ENCODE results near the gene PLAGL1. TPM values are rescaled to one million over a fixed set of nuclear protein-coding genes. Genes with fewer than 3 reads are reported as not detected.

Gene PLAGL1
- total and polyA plus RNA-seq, 4 donors = 1.3 to 6.3 (median 2.0) TPM

DNA sequence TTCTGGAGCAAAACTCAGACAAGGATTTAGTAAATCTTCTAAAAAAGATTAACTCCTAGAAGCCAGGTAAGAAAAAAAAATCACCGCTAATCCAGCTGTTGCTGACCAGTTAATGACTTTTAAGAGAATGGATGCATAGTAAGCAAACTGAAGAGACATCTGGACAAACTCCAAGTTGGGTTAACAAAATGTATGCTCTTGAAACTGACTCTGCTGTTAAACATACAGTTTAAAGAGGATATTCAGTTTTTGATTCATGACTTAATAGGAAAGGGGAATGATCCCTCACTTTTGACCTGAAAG is 70.4 kb downstream of the PLAGL1 start:
- Histone ChIP-seq H3K27me3 (ENCODE audit: control insufficient read depth in 4 of 4, insufficient read depth in 4 of 4, low read length in 3 of 4) (no peaks in the 10 kb centered on the region), H3K9ac (ENCODE audit: low read depth in 1 of 2, low read length in 2 of 2) (no peak overlapping the region), H3K4me1 (ENCODE audit: control insufficient read depth in 4 of 4, insufficient read depth in 4 of 4, low read length in 3 of 4) (no peaks in the 10 kb centered on the region), H3K9me3 (ENCODE audit: control insufficient read depth in 4 of 4, low read length in 3 of 4) (no peaks in the 10 kb centered on the region), H3K36me3 (ENCODE audit: control insufficient read depth in 4 of 4, insufficient read depth in 3 of 4, low read depth in 1 of 4, low read length in 3 of 4) (no peaks in the 10 kb centered on the region), H3K27ac (ENCODE audit: low read depth in 1 of 2, low read length in 2 of 2) (no peak overlapping the region), H3K4me3 (ENCODE audit: low read depth in 1 of 3, low read length in 3 of 3) (no peak overlapping the region)
- DNase-seq (ENCODE audit: low spot score) = no peak
- TF ChIP-seq JUND (IDR thresholded peaks at IDR 0.05) (no peak), FOXA2 (IDR thresholded peaks at IDR 0.05) (no peak), FOXA1 (IDR thresholded peaks at IDR 0.05) (no peak), EGR1 (IDR thresholded peaks at IDR 0.05; ENCODE audit: low read depth in 2 of 2) (no peak)
- TF ChIP-seq, protein P1, sequence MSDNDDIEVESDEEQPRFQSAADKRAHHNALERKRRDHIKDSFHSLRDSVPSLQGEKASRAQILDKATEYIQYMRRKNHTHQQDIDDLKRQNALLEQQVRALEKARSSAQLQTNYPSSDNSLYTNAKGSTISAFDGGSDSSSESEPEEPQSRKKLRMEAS (IDR thresholded peaks at IDR 0.05) = no peak
- WGBS = 96% methylated on average over 1 of the region's 1 CpG

DNA sequence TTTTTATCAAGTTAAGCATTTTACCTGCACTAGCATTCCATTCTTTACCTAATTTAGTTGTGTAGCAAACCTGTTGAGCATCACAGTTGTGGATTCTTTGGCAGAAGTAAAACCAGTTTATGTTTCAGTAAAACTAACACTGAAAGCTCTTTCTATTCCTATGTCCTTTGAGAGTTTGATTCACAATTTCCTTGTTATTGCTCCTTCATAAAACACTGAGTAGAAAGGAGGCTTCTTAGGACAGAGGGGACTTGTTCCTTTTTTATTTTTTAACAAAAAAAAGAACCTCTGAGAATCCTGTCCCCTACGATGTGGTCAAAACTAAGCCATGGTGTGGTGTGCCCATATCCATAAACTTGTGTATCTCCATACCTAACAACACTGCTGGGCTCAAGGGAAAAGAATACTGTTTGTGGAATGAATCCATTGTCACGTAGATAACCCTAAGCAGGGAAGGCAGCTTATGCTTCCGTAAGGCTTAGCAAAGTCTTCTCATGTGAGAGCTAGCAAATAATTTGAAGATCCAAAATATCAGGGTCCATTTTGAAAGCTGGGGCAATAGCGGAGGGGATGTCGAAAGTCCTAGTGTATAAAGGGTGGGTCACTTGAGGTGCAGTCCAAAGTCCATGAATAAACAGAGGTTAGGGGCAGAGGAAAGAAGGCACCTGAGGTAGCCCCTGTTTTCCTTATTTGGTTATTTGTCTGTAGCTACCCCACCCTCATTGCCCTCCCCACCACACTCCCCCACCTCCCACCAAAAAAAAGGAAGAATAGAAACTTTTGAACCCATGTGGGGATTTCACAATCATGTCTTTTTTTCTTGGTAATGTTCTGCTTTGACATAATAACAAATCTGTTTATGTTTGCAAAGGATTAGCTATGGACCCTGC is 71.0 kb downstream of the PLAGL1 start:
- no peaks in the 10 kb centered on the region for H3K27me3 ChIP-seq (ENCODE audit: control insufficient read depth in 4 of 4, insufficient read depth in 4 of 4, low read length in 3 of 4)
- H3K27ac ChIP-seq (ENCODE audit: low read depth in 1 of 2, low read length in 2 of 2) = no peak overlapping the region
- H3K9ac ChIP-seq (ENCODE audit: low read depth in 1 of 2, low read length in 2 of 2) = no peak overlapping the region
- 55% methylated on average over 5 of the region's 5 CpGs for WGBS
- H3K4me1 ChIP-seq (ENCODE audit: control insufficient read depth in 4 of 4, insufficient read depth in 4 of 4, low read length in 3 of 4) = no peaks in the 10 kb centered on the region
- H3K4me3 ChIP-seq (ENCODE audit: low read depth in 1 of 3, low read length in 3 of 3) = no peak overlapping the region
- no peaks in the 10 kb centered on the region for H3K9me3 ChIP-seq (ENCODE audit: control insufficient read depth in 4 of 4, low read length in 3 of 4)
- DNase-seq (ENCODE audit: low spot score) = no peak
- no peaks in the 10 kb centered on the region for H3K36me3 ChIP-seq (ENCODE audit: control insufficient read depth in 4 of 4, insufficient read depth in 3 of 4, low read depth in 1 of 4, low read length in 3 of 4)
- TF ChIP-seq, protein P2, sequence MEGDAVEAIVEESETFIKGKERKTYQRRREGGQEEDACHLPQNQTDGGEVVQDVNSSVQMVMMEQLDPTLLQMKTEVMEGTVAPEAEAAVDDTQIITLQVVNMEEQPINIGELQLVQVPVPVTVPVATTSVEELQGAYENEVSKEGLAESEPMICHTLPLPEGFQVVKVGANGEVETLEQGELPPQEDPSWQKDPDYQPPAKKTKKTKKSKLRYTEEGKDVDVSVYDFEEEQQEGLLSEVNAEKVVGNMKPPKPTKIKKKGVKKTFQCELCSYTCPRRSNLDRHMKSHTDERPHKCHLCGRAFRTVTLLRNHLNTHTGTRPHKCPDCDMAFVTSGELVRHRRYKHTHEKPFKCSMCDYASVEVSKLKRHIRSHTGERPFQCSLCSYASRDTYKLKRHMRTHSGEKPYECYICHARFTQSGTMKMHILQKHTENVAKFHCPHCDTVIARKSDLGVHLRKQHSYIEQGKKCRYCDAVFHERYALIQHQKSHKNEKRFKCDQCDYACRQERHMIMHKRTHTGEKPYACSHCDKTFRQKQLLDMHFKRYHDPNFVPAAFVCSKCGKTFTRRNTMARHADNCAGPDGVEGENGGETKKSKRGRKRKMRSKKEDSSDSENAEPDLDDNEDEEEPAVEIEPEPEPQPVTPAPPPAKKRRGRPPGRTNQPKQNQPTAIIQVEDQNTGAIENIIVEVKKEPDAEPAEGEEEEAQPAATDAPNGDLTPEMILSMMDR (IDR thresholded peaks at IDR 0.05; ENCODE audit: low read depth, low read length, missing input control) = no peak
- no peak for TF ChIP-seq GABPA (IDR thresholded peaks at IDR 0.05 in 1 of 2, conservative IDR thresholded peaks at IDR 0.05 in 1 of 2)
- no peak for TF ChIP-seq RAD21 (IDR thresholded peaks at IDR 0.05)
- no peak for TF ChIP-seq TAF1 (conservative IDR thresholded peaks at IDR 0.05)
- no peak for TF ChIP-seq YY1 (IDR thresholded peaks at IDR 0.05)
- no peak for TF ChIP-seq FOXA2 (IDR thresholded peaks at IDR 0.05)
- peak; percentile 50 to 85 for TF ChIP-seq RXRA (IDR thresholded peaks at IDR 0.05)
- peak; percentile 63 to 83 for TF ChIP-seq HNF4A (conservative IDR thresholded peaks at IDR 0.05)
- TF ChIP-seq, protein P3, sequence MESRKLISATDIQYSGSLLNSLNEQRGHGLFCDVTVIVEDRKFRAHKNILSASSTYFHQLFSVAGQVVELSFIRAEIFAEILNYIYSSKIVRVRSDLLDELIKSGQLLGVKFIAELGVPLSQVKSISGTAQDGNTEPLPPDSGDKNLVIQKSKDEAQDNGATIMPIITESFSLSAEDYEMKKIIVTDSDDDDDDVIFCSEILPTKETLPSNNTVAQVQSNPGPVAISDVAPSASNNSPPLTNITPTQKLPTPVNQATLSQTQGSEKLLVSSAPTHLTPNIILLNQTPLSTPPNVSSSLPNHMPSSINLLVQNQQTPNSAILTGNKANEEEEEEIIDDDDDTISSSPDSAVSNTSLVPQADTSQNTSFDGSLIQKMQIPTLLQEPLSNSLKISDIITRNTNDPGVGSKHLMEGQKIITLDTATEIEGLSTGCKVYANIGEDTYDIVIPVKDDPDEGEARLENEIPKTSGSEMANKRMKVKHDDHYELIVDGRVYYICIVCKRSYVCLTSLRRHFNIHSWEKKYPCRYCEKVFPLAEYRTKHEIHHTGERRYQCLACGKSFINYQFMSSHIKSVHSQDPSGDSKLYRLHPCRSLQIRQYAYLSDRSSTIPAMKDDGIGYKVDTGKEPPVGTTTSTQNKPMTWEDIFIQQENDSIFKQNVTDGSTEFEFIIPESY (IDR thresholded peaks at IDR 0.05) = no peak
- TF ChIP-seq SP1 (IDR thresholded peaks at IDR 0.05) = peak; percentile 16
- TF ChIP-seq HNF4G (IDR thresholded peaks at IDR 0.05) = peak; percentile 31
- TF ChIP-seq, protein P1 (IDR thresholded peaks at IDR 0.05) = no peak
- no peak for TF ChIP-seq FOXA1 (IDR thresholded peaks at IDR 0.05)
- no peak for TF ChIP-seq JUND (IDR thresholded peaks at IDR 0.05)
- TF ChIP-seq EGR1 (IDR thresholded peaks at IDR 0.05; ENCODE audit: low read depth in 2 of 2) = no peak
- TF ChIP-seq, protein P4, sequence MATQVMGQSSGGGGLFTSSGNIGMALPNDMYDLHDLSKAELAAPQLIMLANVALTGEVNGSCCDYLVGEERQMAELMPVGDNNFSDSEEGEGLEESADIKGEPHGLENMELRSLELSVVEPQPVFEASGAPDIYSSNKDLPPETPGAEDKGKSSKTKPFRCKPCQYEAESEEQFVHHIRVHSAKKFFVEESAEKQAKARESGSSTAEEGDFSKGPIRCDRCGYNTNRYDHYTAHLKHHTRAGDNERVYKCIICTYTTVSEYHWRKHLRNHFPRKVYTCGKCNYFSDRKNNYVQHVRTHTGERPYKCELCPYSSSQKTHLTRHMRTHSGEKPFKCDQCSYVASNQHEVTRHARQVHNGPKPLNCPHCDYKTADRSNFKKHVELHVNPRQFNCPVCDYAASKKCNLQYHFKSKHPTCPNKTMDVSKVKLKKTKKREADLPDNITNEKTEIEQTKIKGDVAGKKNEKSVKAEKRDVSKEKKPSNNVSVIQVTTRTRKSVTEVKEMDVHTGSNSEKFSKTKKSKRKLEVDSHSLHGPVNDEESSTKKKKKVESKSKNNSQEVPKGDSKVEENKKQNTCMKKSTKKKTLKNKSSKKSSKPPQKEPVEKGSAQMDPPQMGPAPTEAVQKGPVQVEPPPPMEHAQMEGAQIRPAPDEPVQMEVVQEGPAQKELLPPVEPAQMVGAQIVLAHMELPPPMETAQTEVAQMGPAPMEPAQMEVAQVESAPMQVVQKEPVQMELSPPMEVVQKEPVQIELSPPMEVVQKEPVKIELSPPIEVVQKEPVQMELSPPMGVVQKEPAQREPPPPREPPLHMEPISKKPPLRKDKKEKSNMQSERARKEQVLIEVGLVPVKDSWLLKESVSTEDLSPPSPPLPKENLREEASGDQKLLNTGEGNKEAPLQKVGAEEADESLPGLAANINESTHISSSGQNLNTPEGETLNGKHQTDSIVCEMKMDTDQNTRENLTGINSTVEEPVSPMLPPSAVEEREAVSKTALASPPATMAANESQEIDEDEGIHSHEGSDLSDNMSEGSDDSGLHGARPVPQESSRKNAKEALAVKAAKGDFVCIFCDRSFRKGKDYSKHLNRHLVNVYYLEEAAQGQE (IDR thresholded peaks at IDR 0.05) = no peak
- no peak for TF ChIP-seq NR2F2 (IDR thresholded peaks at IDR 0.05)
- TF ChIP-seq, protein P5, sequence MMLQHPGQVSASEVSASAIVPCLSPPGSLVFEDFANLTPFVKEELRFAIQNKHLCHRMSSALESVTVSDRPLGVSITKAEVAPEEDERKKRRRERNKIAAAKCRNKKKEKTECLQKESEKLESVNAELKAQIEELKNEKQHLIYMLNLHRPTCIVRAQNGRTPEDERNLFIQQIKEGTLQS (IDR thresholded peaks at IDR 0.05) = no peak
